Ovary (tissue), 9 donors: ENCODE measurements around the gene GALNT13. TPM values are rescaled to one million over a fixed set of nuclear protein-coding genes. Genes with fewer than 3 reads are reported as not detected.

Experiments
- DNase-seq, 5 donors: peaks; one replicate each; pipeline ENCODE4 v3.0.0-alpha.2; 2019 to 2020
- H3K27ac ChIP-seq, 2 donors: fragments of 200-600 bp; one replicate each; pipeline versions ENCODE4 v1.5.1 to v1.8.0; 2019 to 2022
- H3K27me3 ChIP-seq: fragments of 200-600 bp; one replicate; pipeline ENCODE4 v1.8.0; 2022
- H3K36me3 ChIP-seq: fragments of 200-600 bp; sonication (generic); one replicate; pipeline ENCODE4 v1.5.1; 2019
- H3K4me1 ChIP-seq: one replicate; pipeline ENCODE4 v1.8.1; 2013; ENCODE audit warnings: mild to moderate bottlenecking, moderate library complexity; ENCODE audit not compliant: insufficient read depth
- H3K4me3 ChIP-seq: fragments of 200-600 bp; sonication (generic); one replicate; pipeline ENCODE4 v1.5.1; 2017
- H3K9me3 ChIP-seq, 2 donors: fragments of 200-600 bp in 1 of 2; sonication (generic) in 1 of 2; one replicate each; pipeline versions ENCODE4 v1.5.1 to v1.8.1; 2013 to 2019; ENCODE audit warnings: mild to moderate bottlenecking in 1 of 2, moderate library complexity in 1 of 2
- CTCF ChIP-seq, 3 donors: fragments of 450-650 bp in 2 of 3; fragments of 200-600 bp in 1 of 3; IDR thresholded peaks; one replicate each; pipeline versions ENCODE4 v1.5.1 to v1.8.0; 2016 to 2022; ENCODE audit warnings: antibody characterized with exemption in 3 of 3, mild to moderate bottlenecking in 1 of 3
- EP300 ChIP-seq: sonication (generic); formaldehyde crosslinking; IDR thresholded peaks from one replicate; pipeline ENCODE4 v1.6.1; 2017; ENCODE audit warnings: antibody characterized with exemption
- POLR2A ChIP-seq: fragments of 450-650 bp; IDR thresholded peaks from one replicate; pipeline ENCODE4 v1.6.1; 2017; ENCODE audit warnings: antibody characterized with exemption, mild to moderate bottlenecking, moderate library complexity
- WGBS, 3 donors: extraction: QIAGEN DNeasy Blood & Tissue Kit in 1 of 3; methylation state at CpG; one replicate each; pipeline versions ENCODE4 v1.1.5 to v1.1.7; 2013 to 2017; 5-methylcytosine and 5-hydroxymethylcytosine counted together
- intact Hi-C, 4 donors: fragments of 100-400 bp; cut with DNase I; formaldehyde crosslinking; loops; one replicate each; pipeline versions ENCODE4 v1.11.0 to v1.15.1; 2022 to 2023
- polyA plus RNA-seq, 2 donors: library from polyadenylated mRNA; stranded (reverse); fragments of 200-250 nt in 1 of 2; fragments of 350-450 nt in 1 of 2; fragmentation: Illumina TruSeq in 1 of 2; extraction: RNeasy Lipid Tissue Mini Kit (QIAGEN cat#74804) in 1 of 2; gene quantifications; one replicate each; pipeline ENCODE4 v1.2.3, GENCODE V29; 2013 to 2014
- total RNA-seq, 7 donors: library from RNA; depleted of rRNA in 2 of 7; stranded (reverse); fragments of >200 nt in 2 of 7; fragmentation: NEBNext Ultra II Directional in 3 of 7; extraction: Animal tissue kit (Norgen Biotek cat#: 25700) in 3 of 7; gene quantifications; one replicate each; pipeline versions ENCODE4 v1.1.0 to v1.2.4, GENCODE V29; 2016 to 2023
- donor health status: DM: no; HTN: no; CAD: no; lungs with moderate emphysema.
- donor health status: DM: no; HTN: no; CAD: no.
- donor health status: Bipolar disorder and iron deficiency.
- donor health status: DM: yes; HTN: yes; CAD: no.
- donor health status: DM: no; HTN: no; CAD: no.
- donor health status: DM: yes; HTN: yes; CAD: no.

GALNT13 gene
- total and polyA plus RNA-seq, 9 donors, result 0.22 to 4.7 (median 1.1) TPM; not detected in 1

GRCh38 chr2:153944800-153945199, 73.1 kb downstream of the GALNT13 start:
- 84 to 86% (median 85%) methylated on average over 8 of the region's 8 CpGs for WGBS, 3 donors
- H3K27me3 ChIP-seq, result no peaks in the 10 kb centered on the region
- no peak for DNase-seq
- H3K9me3 ChIP-seq, result no peaks in the 10 kb centered on the region
- H3K4me1 ChIP-seq, result no peaks in the 10 kb centered on the region
- no peak overlapping the region for H3K4me3 ChIP-seq
- TF ChIP-seq CTCF (IDR thresholded peaks at IDR 0.05), result no peak
- TF ChIP-seq POLR2A, result no peak
- TF ChIP-seq EP300, result no peak
- H3K36me3 ChIP-seq, result no peaks in the 10 kb centered on the region
- no peak overlapping the region for H3K27ac ChIP-seq
- intact Hi-C loops, result no loop called here

- TF ChIP-seq EP300, result no peak
- TF ChIP-seq POLR2A, result no peak
- TF ChIP-seq CTCF (IDR thresholded peaks at IDR 0.05), result no peak
- H3K9me3 ChIP-seq, result no peaks in the 10 kb centered on the region
- DNase-seq, result no peak
- H3K27ac ChIP-seq, result no peak overlapping the region
- H3K4me3 ChIP-seq, result no peak overlapping the region
- no peaks in the 10 kb centered on the region for H3K36me3 ChIP-seq
- H3K27me3 ChIP-seq, result no peaks in the 10 kb centered on the region
- no peaks in the 10 kb centered on the region for H3K4me1 ChIP-seq
- intact Hi-C loops, result no loop called here
Observed at GRCh38 chr2:153946036-153946435, 74.3 kb downstream of the GALNT13 start.

DNA sequence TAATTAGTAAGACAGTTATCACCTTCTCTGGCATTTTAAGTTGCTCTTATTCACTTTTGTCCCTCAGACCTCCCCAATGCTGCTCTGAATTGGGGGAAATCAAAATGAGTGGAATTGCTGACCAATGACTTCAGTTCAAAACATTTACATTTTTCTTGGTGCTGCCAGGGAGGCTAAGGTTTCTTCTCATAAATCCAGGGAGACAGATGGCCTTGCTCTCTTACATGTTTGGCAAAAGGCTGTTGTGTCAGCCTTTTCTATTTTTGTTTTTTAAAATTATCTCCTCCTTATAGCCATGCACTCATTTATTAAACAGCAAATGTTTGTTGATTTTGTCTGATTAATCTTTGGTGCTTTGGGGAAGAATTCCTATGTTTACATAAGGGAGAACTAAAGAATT, 82.0 kb downstream of the GALNT13 start:
- Histone ChIP-seq H3K27me3 (no peaks in the 10 kb centered on the region), H3K4me1 (no peaks in the 10 kb centered on the region), H3K36me3 (no peaks in the 10 kb centered on the region), H3K27ac (no peak overlapping the region), H3K9me3 (no peaks in the 10 kb centered on the region), H3K4me3 (no peak overlapping the region)
- intact Hi-C loops, result no loop called here
- no peak for DNase-seq
- TF ChIP-seq CTCF (IDR thresholded peaks at IDR 0.05), result no peak
- TF ChIP-seq EP300, result no peak
- TF ChIP-seq POLR2A, result no peak

GRCh38 chr2:153963256-153963655, 91.5 kb downstream of the GALNT13 start:
- H3K36me3 ChIP-seq, result no peaks in the 10 kb centered on the region

More at GRCh38 chr2:153963256-153963655, 91.5 kb downstream of the GALNT13 start:
- TF ChIP-seq EP300, result no peak
- TF ChIP-seq POLR2A, result no peak
- no peak for TF ChIP-seq CTCF (IDR thresholded peaks at IDR 0.05)
- Histone ChIP-seq H3K4me1 (no peaks in the 10 kb centered on the region), H3K4me3 (no peak overlapping the region), H3K27ac (no peak overlapping the region), H3K27me3 (no peaks in the 10 kb centered on the region), H3K9me3 (peaks cover 0 to 5% of the 10 kb centered on the region in 2 donors)
- no peak for DNase-seq
- intact Hi-C loops, result no loop called here
- WGBS, 3 donors, result 55 to 74% (median 69%) methylated on average over 1 of the region's 1 CpG
